HepG2 (cell line): ENCODE measurements around the gene MICAL3. TPM values are rescaled to one million over a fixed set of nuclear protein-coding genes. Genes with fewer than 3 reads are reported as not detected.

Experiments
- ATAC-seq: fragments of 200-7000 bp; cut with Tn5 transposase; 3 replicates; pipeline ENCODE4 v1.9.1; 2020; ENCODE audit warnings: mild to moderate bottlenecking, moderate library complexity
- BruUV-seq: library from RNA; stranded (reverse); fragments of 400-500 nt; replicated peaks from 2 replicates; lab custom pipeline; 2021; lab: Mats Ljungman, UMichigan
- CTCF ChIA-PET: fragments of 300-600 bp; formaldehyde crosslinking; extraction: SDS; loops from one replicate; lab custom pipeline; 2021; ENCODE audit warnings: low total read pairs, inconsistent platforms, low intra/inter-chr PET ratio; lab: Yijun Ruan, JAX
- POLR2A ChIA-PET: fragments of 350-600 bp; sonication (Branson Sonifier 250); formaldehyde crosslinking; loops from one replicate; lab custom pipeline; 2020; ENCODE audit warnings: antibody characterized with exemption, inconsistent platforms; lab: Yijun Ruan, JAX
- DNase-seq: peaks from one replicate; pipeline ENCODE4 v3.0.0-alpha.2; 2015; ENCODE audit warnings: low spot score
- FAIRE-seq: peaks from 3 replicates; lab custom pipeline; 2011; peaks lifted over from hg19 to GRCh38; lab: Jason Lieb, UNC
- H2AFZ ChIP-seq: one replicate; pipeline ENCODE4 v1.6.1; 2011; ENCODE audit warnings: low read length, inconsistent platforms
- H3K27ac ChIP-seq: fragments of 300-600 bp; 3 replicates; pipeline ENCODE4 v1.8.0; 2011; ENCODE audit warnings: mixed run types, mild to moderate bottlenecking, mixed read lengths, low read length, inconsistent platforms; ENCODE audit not compliant: insufficient read depth; ENCODE audit errors: extremely low read length
- H3K27me3 ChIP-seq, 2 experiments: fragments of 200-600 bp in 1 of 2; 2 replicates in 1 of 2; 3 replicates in 1 of 2; pipeline versions ENCODE4 v1.6.0 to v1.8.0; 2011; ENCODE audit warnings: low read length in 2 of 2, mild to moderate bottlenecking in 2 of 2, moderate library complexity in 2 of 2, inconsistent platforms in 1 of 2; ENCODE audit not compliant: insufficient read depth in 2 of 2, control insufficient read depth in 1 of 2
- H3K36me3 ChIP-seq, 2 experiments: fragments of 200-600 bp in 1 of 2; replicated peaks in 1 of 2; 2 replicates in 1 of 2; 3 replicates in 1 of 2; pipeline versions ENCODE4 v1.5.1 to v1.8.0; 2011; ENCODE audit warnings: low read length in 2 of 2, inconsistent platforms in 1 of 2; ENCODE audit not compliant: insufficient read depth in 2 of 2, control insufficient read depth in 1 of 2
- H3K4me1 ChIP-seq: 2 replicates; pipeline ENCODE4 v1.5.1; 2012; ENCODE audit warnings: low read length, inconsistent platforms; ENCODE audit not compliant: insufficient read depth
- H3K4me2 ChIP-seq: 2 replicates; pipeline ENCODE4 v1.6.0; 2011; ENCODE audit warnings: low read depth, low read length, inconsistent platforms
- H3K4me3 ChIP-seq, 3 experiments: fragments of 200-600 bp in 1 of 3; sonication (generic), shearing (Covaris generic) in 1 of 3; replicated peaks in 1 of 3; 2 replicates each; pipeline ENCODE4 v1.5.1; 2011 to 2016; ENCODE audit warnings: low read length in 3 of 3, inconsistent platforms in 2 of 3, low read depth in 2 of 3, mild to moderate bottlenecking in 2 of 3, control low read depth in 1 of 3, mixed read lengths in 1 of 3; ENCODE audit not compliant: insufficient read depth in 1 of 3
- H3K79me2 ChIP-seq: one replicate; pipeline ENCODE4 v1.6.1; 2011; ENCODE audit warnings: low read length, inconsistent platforms; ENCODE audit not compliant: insufficient read depth
- H3K9ac ChIP-seq: 2 replicates; pipeline ENCODE4 v1.6.0; 2011; ENCODE audit warnings: mild to moderate bottlenecking, low read depth, low read length, inconsistent platforms; ENCODE audit not compliant: insufficient read depth
- H3K9me3 ChIP-seq: 2 replicates; pipeline ENCODE4 v1.5.1; 2012; ENCODE audit warnings: mild to moderate bottlenecking, low read length
- H4K20me1 ChIP-seq: 2 replicates; pipeline ENCODE4 v1.6.0; 2011; ENCODE audit warnings: inconsistent platforms, mild to moderate bottlenecking, low read length, moderate library complexity; ENCODE audit not compliant: insufficient read depth
- ARNTL ChIP-seq: sonication (generic); formaldehyde crosslinking; IDR thresholded peaks from 2 replicates; pipeline ENCODE4 v1.4.0; 2020; ENCODE audit warnings: mild to moderate bottlenecking, missing genetic modification reagents
- BRCA1 ChIP-seq: sonication (generic); formaldehyde crosslinking; IDR thresholded peaks from 2 replicates; pipeline ENCODE4 v1.4.0; 2020; ENCODE audit warnings: missing genetic modification reagents
- EP300 ChIP-seq, 3 experiments: sonication (generic) in 1 of 3; formaldehyde crosslinking in 1 of 3; IDR thresholded peaks; 2 replicates each; pipeline versions ENCODE4 v1.5.1 to v1.6.1; 2011 to 2020; ENCODE audit warnings: low read depth in 2 of 3, low read length in 2 of 3, borderline replicate concordance in 1 of 3, improper control_type of control experiment in 1 of 3, mild to moderate bottlenecking in 1 of 3, missing genetic modification reagents in 1 of 3, moderate library complexity in 1 of 3
- HMG20A ChIP-seq: IDR thresholded peaks from 2 replicates; pipeline ENCODE4 v1.6.1; 2016; ENCODE audit warnings: borderline replicate concordance
- MNT ChIP-seq: fragments of 450-650 bp; IDR thresholded peaks from 2 replicates; pipeline ENCODE4 v1.6.1; 2016
- PRPF4 ChIP-seq: fragments of 200-400 bp; formaldehyde crosslinking; IDR thresholded peaks from 2 replicates; pipeline ENCODE4 v1.6.1; 2016; ENCODE audit warnings: low read length, low read depth; ENCODE audit not compliant: poor library complexity, severe bottlenecking
- TIGD3 ChIP-seq: sonication (generic); formaldehyde crosslinking; IDR thresholded peaks from 2 replicates; pipeline ENCODE4 v1.5.1; 2020; ENCODE audit warnings: mild to moderate bottlenecking, missing genetic modification reagents, borderline replicate concordance
- ZNF33A ChIP-seq: sonication (generic); formaldehyde crosslinking; IDR thresholded peaks from 2 replicates; pipeline ENCODE4 v1.5.1; 2020; ENCODE audit warnings: missing genetic modification reagents, mild to moderate bottlenecking, moderate library complexity, borderline replicate concordance
- ZNF572 ChIP-seq: sonication (generic); formaldehyde crosslinking; IDR thresholded peaks from 2 replicates; pipeline ENCODE4 v1.5.1; 2020; ENCODE audit warnings: mild to moderate bottlenecking, missing genetic modification reagents
- ZNF598 ChIP-seq: sonication (generic); formaldehyde crosslinking; IDR thresholded peaks from 2 replicates; pipeline ENCODE4 v1.5.1; 2020; ENCODE audit warnings: mild to moderate bottlenecking, missing genetic modification reagents, borderline replicate concordance
- ZNF720 ChIP-seq: sonication (generic); formaldehyde crosslinking; IDR thresholded peaks from 2 replicates; pipeline ENCODE4 v1.4.0; 2020; ENCODE audit warnings: missing genetic modification reagents
- ZNF772 ChIP-seq: sonication (generic); formaldehyde crosslinking; IDR thresholded peaks from 2 replicates; pipeline ENCODE4 v1.5.0; 2020; ENCODE audit warnings: mild to moderate bottlenecking, missing genetic modification reagents
- ZSCAN5A ChIP-seq: sonication (generic); formaldehyde crosslinking; IDR thresholded peaks from 2 replicates; pipeline ENCODE4 v1.8.0; 2022; ENCODE audit warnings: mild to moderate bottlenecking, missing genetic modification reagents, borderline replicate concordance
- WGBS: methylation state at CpG from one replicate; pipeline ENCODE4 v1.1.6; 2017; ENCODE audit warnings: low lambda C conversion rate; 5-methylcytosine and 5-hydroxymethylcytosine counted together
- in situ Hi-C: cut with HindIII; loops from 2 replicates; pipeline ENCODE4 v1.10.0; 2017; ENCODE audit warnings: low pct_unique_long_range_greater_than_20kb; ENCODE audit not compliant: extremely low pct_ligation_motif_present
- intact Hi-C: fragments of 100-400 bp; cut with micrococcal nuclease; formaldehyde crosslinking; loops from one replicate; pipeline ENCODE4 v1.10.0; 2022; ENCODE audit not compliant: unreplicated experiment
- polyA plus RNA-seq, 8 experiments: library from polyadenylated mRNA; depleted of rRNA in 3 of 8; stranded (reverse) in 7 of 8; unstranded in 1 of 8; fragments of >200 nt; fragmentation: Illumina TruSeq in 4 of 8; extraction: Trizol in 4 of 8; gene quantifications; 2 replicates each; pipeline versions ENCODE4 v1.2.1 to v1.2.3, GENCODE V29; 2011 to 2016; ENCODE audit warnings: low read depth in 4 of 8, missing spikeins in 1 of 8, mixed read lengths in 1 of 8; ENCODE audit not compliant: insufficient read depth in 1 of 8
- total RNA-seq, 5 experiments: library from RNA; depleted of rRNA; stranded (reverse); fragments of >200 nt; fragmentation: Illumina TruSeq; extraction: Trizol; gene quantifications; 2 replicates each; pipeline ENCODE4 v1.2.3, GENCODE V29; 2016; ENCODE audit warnings: low read depth in 1 of 5

MICAL3 gene
- total and polyA plus RNA-seq, 2 of the 13 experiments (the other 11 are each of a cell fraction or from before 2014, with no cell fraction given) = 5.3 to 12.5 TPM

- WGBS = 97% methylated on average over 14 of the region's 33 CpGs
- no peak overlapping the region for H3K9ac ChIP-seq
- H3K27ac ChIP-seq = no peak overlapping the region
- H3K36me3 ChIP-seq = peaks cover 7 to 18% of the 10 kb centered on the region in 2 experiments; a peak in 4 of 5 replicates
- TF ChIP-seq BRCA1 (CRISPR knock-in tag) (no peak), ZNF772 (CRISPR knock-in tag) (no peak), MNT (no peak), ZNF598 (CRISPR knock-in tag) (no peak)
- DNase-seq (no peak), ATAC-seq (no peak), FAIRE-seq (no peak)
- no peaks in the 10 kb centered on the region for H4K20me1 ChIP-seq
- H3K9me3 ChIP-seq = no peaks in the 10 kb centered on the region
- H3K4me2 ChIP-seq = no peak overlapping the region
- H2AFZ ChIP-seq = no peak overlapping the region
- ChIA-PET POLR2A (no interaction called here), CTCF (no interaction called here)
- intact Hi-C loops = no loop called here
- H3K79me2 ChIP-seq = no peaks in the 10 kb centered on the region
- H3K27me3 ChIP-seq = no peaks in the 10 kb centered on the region
- in situ Hi-C loops = no loop called here
- H3K4me3 ChIP-seq = no peak overlapping the region
- BruUV-seq = no TSS peak
- H3K4me1 ChIP-seq = no peaks in the 10 kb centered on the region
Observed at GRCh38 chr22:17817511-17818065, 206.8 kb downstream of the MICAL3 start.

GRCh38 chr22:17817079-17817478 is 207.3 kb downstream of the MICAL3 start:
- in situ Hi-C loops (no loop called here), intact Hi-C loops (no loop called here)
- FAIRE-seq = no peak
- no peaks in the 10 kb centered on the region for H4K20me1 ChIP-seq
- TF ChIP-seq TIGD3 = no peak
- no peak for TF ChIP-seq ZSCAN5A (CRISPR knock-in tag)
- TF ChIP-seq EP300 (IDR thresholded peaks at IDR 0.05; ENCODE audit: low read depth in 2 of 2, low read length in 2 of 2) = no peak
- TF ChIP-seq EP300 (CRISPR knock-in tag; IDR thresholded peaks at IDR 0.05; ENCODE audit: borderline replicate concordance) = no peak
- no peak for TF ChIP-seq PRPF4
- TF ChIP-seq ZNF720 = no peak
- no peak for TF ChIP-seq ARNTL (CRISPR knock-in tag)
- no peak for TF ChIP-seq ZNF33A (CRISPR knock-in tag)
- no peak for TF ChIP-seq ZNF572 (CRISPR knock-in tag)
- no peak for TF ChIP-seq HMG20A (CRISPR knock-in tag)
- H3K4me1 ChIP-seq = no peaks in the 10 kb centered on the region
- 97% methylated on average over 13 of the region's 21 CpGs for WGBS
- H3K79me2 ChIP-seq = no peaks in the 10 kb centered on the region
- no peak overlapping the region for H3K9ac ChIP-seq
- H3K27me3 ChIP-seq = no peaks in the 10 kb centered on the region
- ATAC-seq = no peak
- no peak overlapping the region for H3K4me3 ChIP-seq
- ChIA-PET POLR2A (no interaction called here), CTCF (no interaction called here)
- H3K36me3 ChIP-seq = peaks cover 7 to 21% of the 10 kb centered on the region in 2 experiments; a peak in 4 of 5 replicates
- H3K4me2 ChIP-seq = no peak overlapping the region
- BruUV-seq = no TSS peak
- H2AFZ ChIP-seq = no peak overlapping the region
- DNase-seq = no peak
- H3K9me3 ChIP-seq = no peaks in the 10 kb centered on the region
- no peak overlapping the region for H3K27ac ChIP-seq
